Colonic mucosa (tissue), 4 donors: ENCODE measurements around the gene TXK. TPM values are rescaled to one million over a fixed set of nuclear protein-coding genes. Genes with fewer than 3 reads are reported as not detected.
A peak's percentile ranks its signal among the peaks of the same experiment; 100 is the strongest.

Experiments used
- DNase-seq: peaks from one replicate; pipeline ENCODE4 v3.0.0-alpha.2; 2020
- H3K27ac ChIP-seq: fragments of 200-600 bp; one replicate; pipeline ENCODE4 v1.8.0; 2021
- H3K27me3 ChIP-seq: fragments of 200-600 bp; one replicate; pipeline ENCODE4 v1.8.0; 2021
- H3K36me3 ChIP-seq: fragments of 200-600 bp; one replicate; pipeline ENCODE4 v1.8.0; 2021
- H3K4me1 ChIP-seq: fragments of 200-600 bp; one replicate; pipeline ENCODE4 v1.8.0; 2021; ENCODE audit warnings: mild to moderate bottlenecking
- H3K4me3 ChIP-seq: fragments of 200-600 bp; one replicate; pipeline ENCODE4 v1.8.0; 2021
- H3K9ac ChIP-seq, 2 donors: one replicate each; pipeline ENCODE4 v1.7.0; 2013; ENCODE audit warnings: control low read depth in 2 of 2, low read depth in 2 of 2, low read length in 2 of 2
- H3K9me3 ChIP-seq: fragments of 200-600 bp; one replicate; pipeline ENCODE4 v1.8.0; 2021
- intact Hi-C: fragments of 100-400 bp; cut with DNase I; formaldehyde crosslinking; loops from one replicate; pipeline ENCODE4 v1.14.1; 2022
- total RNA-seq, 2 donors: library from RNA; stranded (reverse); fragmentation: NEBNext Ultra II Directional in 1 of 2; extraction: Animal tissue kit (Norgen Biotek cat#: 25700) in 1 of 2; gene quantifications; one replicate each; pipeline ENCODE4 v1.2.1, GENCODE V29; 2021
- TF ChIP-seq, protein P1 (sequence below): fragments of 200-600 bp; IDR thresholded peaks from one replicate; pipeline ENCODE4 v1.8.0; 2022; ENCODE audit warnings: antibody characterized with exemption, mild to moderate bottlenecking
- donor health status: healthy.
- donor health status: DM: no; HTN: no; CAD: no.
- donor health status: DM: no; HTN: no; CAD: no.

TXK gene
- total RNA-seq, 2 donors from 2014 or later: 0.57 to 0.72 TPM

DNA sequence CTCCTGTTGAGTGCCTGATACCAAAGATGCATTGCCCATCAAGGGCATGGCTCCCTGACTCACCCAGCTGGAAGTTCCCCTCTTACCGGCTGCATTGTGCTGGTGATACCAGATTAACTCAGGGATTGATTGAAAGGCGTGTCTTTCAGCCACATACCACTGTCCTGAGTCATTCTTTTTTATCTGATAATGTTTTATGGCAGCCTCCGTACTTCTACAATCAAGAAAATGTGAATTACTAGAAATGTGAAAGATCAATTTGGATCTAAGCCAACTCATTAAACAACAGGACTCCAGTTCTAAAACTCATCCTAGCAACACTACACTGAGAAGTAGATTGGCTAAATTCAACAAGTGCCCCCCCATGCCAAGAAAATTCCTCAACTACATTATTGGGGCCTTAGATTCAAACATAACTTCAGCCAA, 40.0 kb downstream of the TXK start:
- no peaks in the 10 kb centered on the region for H3K27me3 ChIP-seq
- no peak overlapping the region for H3K4me3 ChIP-seq
- DNase-seq: peak; percentile 57
- H3K9ac ChIP-seq: no peak overlapping the region
- TF ChIP-seq, protein P1, sequence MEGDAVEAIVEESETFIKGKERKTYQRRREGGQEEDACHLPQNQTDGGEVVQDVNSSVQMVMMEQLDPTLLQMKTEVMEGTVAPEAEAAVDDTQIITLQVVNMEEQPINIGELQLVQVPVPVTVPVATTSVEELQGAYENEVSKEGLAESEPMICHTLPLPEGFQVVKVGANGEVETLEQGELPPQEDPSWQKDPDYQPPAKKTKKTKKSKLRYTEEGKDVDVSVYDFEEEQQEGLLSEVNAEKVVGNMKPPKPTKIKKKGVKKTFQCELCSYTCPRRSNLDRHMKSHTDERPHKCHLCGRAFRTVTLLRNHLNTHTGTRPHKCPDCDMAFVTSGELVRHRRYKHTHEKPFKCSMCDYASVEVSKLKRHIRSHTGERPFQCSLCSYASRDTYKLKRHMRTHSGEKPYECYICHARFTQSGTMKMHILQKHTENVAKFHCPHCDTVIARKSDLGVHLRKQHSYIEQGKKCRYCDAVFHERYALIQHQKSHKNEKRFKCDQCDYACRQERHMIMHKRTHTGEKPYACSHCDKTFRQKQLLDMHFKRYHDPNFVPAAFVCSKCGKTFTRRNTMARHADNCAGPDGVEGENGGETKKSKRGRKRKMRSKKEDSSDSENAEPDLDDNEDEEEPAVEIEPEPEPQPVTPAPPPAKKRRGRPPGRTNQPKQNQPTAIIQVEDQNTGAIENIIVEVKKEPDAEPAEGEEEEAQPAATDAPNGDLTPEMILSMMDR: no peak
- intact Hi-C loops: no loop called here
- H3K4me1 ChIP-seq: no peaks in the 10 kb centered on the region
- no peak overlapping the region for H3K27ac ChIP-seq
- H3K9me3 ChIP-seq: no peaks in the 10 kb centered on the region
- no peaks in the 10 kb centered on the region for H3K36me3 ChIP-seq

DNA sequence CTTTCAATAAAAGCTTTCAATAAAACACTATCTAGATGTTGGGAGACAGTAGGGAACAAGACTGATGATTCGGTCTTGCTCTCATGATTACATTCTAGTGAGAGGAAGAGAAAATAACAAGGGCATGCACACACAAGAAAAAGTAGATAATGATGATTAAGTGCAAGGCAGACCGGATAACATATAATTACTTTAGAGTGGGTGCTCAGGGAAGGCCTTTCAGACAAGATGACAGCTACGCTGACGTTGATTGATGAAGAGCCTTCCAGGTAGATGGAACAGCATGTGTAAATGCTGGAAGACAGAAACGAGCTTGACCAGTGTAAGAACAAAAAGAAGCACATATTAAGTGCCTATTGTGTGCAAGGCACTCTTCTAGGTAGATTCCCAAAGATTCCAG, 43.4 kb downstream of the TXK start:
- Histone ChIP-seq H3K9ac (no peak overlapping the region), H3K4me3 (no peak overlapping the region), H3K4me1 (no peaks in the 10 kb centered on the region), H3K27ac (no peak overlapping the region), H3K27me3 (no peaks in the 10 kb centered on the region), H3K9me3 (no peaks in the 10 kb centered on the region), H3K36me3 (no peaks in the 10 kb centered on the region)
- TF ChIP-seq, protein P1: no peak
- intact Hi-C loops: no loop called here
- no peak for DNase-seq

GRCh38 chr4:48085821-48086589, 48.0 kb downstream of the TXK start:
- H3K9me3 ChIP-seq: no peaks in the 10 kb centered on the region
- TF ChIP-seq, protein P1: no peak

GRCh38 chr4:48082956-48083355, 51.1 kb downstream of the TXK start:
- no peak overlapping the region for H3K27ac ChIP-seq
- no peak overlapping the region for H3K9ac ChIP-seq
- no peaks in the 10 kb centered on the region for H3K9me3 ChIP-seq
- TF ChIP-seq, protein P1: no peak
- H3K4me3 ChIP-seq: no peak overlapping the region
- no peaks in the 10 kb centered on the region for H3K36me3 ChIP-seq
- no peaks in the 10 kb centered on the region for H3K4me1 ChIP-seq
- intact Hi-C loops: loop anchor here (10.0 kb wide), 1 partner anchor 398 kb away; no protein-coding TSS in a partner anchor
- DNase-seq: no peak
- H3K27me3 ChIP-seq: no peaks in the 10 kb centered on the region

More at GRCh38 chr4:48085821-48086589, 48.0 kb downstream of the TXK start:
- Histone ChIP-seq H3K4me3 (no peak overlapping the region), H3K27me3 (no peaks in the 10 kb centered on the region), H3K4me1 (no peaks in the 10 kb centered on the region), H3K9ac (no peak overlapping the region), H3K27ac (no peak overlapping the region), H3K36me3 (no peaks in the 10 kb centered on the region)
- no peak for DNase-seq
- intact Hi-C loops: loop anchor here (2.0 to 10.0 kb wide), 3 partner anchors 83 to 401 kb away; no protein-coding TSS in a partner anchor

DNA sequence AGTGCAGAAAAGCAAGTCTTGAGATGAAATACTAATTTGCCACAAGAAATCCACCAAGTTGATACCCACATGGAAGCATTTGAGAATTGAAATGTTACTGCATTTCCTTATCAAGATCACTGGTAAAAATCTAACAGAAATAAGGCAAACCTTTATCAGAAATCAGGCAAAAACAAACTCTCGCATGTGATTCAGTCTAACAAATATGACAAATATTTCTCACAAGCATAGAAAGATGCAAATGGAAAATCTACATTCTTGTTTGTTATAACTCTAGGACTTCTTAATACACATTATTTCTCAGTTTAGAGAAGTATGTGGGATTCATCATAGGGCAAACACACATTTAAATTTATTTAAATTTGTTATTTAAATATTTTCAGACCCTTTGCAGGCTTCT, 52.9 kb downstream of the TXK start:
- no peaks in the 10 kb centered on the region for H3K9me3 ChIP-seq
- H3K27me3 ChIP-seq: no peaks in the 10 kb centered on the region
- no peak for DNase-seq
- intact Hi-C loops: loop anchor here (10.0 kb wide), 1 partner anchor 396 kb away; no protein-coding TSS in a partner anchor
- no peaks in the 10 kb centered on the region for H3K36me3 ChIP-seq
- no peak overlapping the region for H3K9ac ChIP-seq
- TF ChIP-seq, protein P1: no peak
- H3K4me3 ChIP-seq: no peak overlapping the region
- no peaks in the 10 kb centered on the region for H3K4me1 ChIP-seq
- no peak overlapping the region for H3K27ac ChIP-seq
